ENCODE data around the gene PIP4K2A. TPM values are rescaled to one million over a fixed set of nuclear protein-coding genes. Genes with fewer than 3 reads are reported as not detected.
"Not testable (repeated sequence)": the region's sequence is repeated elsewhere in the genome, so short reads cannot be mapped to it uniquely, and the experiment has no call there.

The PIP4K2A gene
- polyA plus RNA-seq, 1 donor, result 15.3 TPM

DNA sequence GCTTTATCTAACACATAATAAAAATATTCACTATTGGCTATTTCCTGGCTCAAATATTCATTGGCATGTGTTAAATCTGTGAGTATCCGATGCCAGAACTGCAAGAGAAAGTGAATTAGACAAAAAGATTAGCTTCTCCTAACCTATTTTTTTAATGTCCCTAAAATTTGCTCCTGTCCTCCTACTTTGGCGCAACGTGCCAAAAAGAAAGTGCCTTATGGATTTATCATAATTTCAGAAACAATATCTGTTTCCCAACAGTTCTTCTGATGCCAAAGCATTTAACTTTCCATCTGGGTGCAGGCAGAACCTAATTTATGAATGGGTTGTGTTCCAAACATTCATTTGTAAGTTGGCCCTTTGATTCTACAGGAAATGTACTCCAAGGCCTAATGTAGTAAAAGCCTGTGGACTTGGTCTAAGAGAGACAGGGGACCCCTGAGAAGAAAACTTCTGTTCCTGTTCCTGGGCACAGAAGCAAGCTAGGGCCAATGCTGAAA lies 15.4 kb downstream of the PIP4K2A start:
- H3K4me3 ChIP-seq (ENCODE audit: low read length), result no peak overlapping the region
- WGBS (ENCODE audit: insufficient coverage, low lambda C conversion rate), result 82% methylated on average over 2 of the region's 3 CpGs
- no peak overlapping the region for H3K27ac ChIP-seq (ENCODE audit: low read length)
- no peaks in the 10 kb centered on the region for H3K27me3 ChIP-seq (ENCODE audit: control insufficient read depth, insufficient read depth, low read length)
- no peak for DNase-seq
- H3K4me1 ChIP-seq (ENCODE audit: control insufficient read depth, insufficient read depth, low read length), result no peaks in the 10 kb centered on the region
- H3K36me3 ChIP-seq (ENCODE audit: control insufficient read depth, insufficient read depth, low read length), result no peaks in the 10 kb centered on the region
- H3K9me3 ChIP-seq (ENCODE audit: control insufficient read depth, low read depth, low read length), result no peaks in the 10 kb centered on the region

DNA sequence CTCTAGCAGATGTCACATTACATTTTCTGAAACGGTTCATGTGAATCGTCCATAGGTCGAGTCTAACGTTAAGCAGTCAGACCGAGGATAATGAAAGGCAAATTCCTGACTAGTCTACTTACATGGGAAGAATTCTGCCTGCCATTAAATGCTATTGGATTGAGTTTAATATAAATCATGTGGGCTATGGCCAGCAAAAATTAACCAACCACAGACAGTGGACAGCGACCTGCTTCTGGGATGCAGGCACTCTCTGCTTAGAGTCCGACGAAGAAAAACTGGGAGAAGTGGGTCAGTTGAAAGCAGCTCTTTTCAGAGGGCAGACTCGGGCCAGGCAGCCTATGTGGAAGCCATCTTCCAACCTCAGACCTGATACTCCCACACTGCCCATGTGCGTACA lies 16.6 kb downstream of the PIP4K2A start:
- H3K4me1 ChIP-seq (ENCODE audit: control insufficient read depth, insufficient read depth, low read length), result no peaks in the 10 kb centered on the region

GRCh38 chr10:22697101-22697500 lies 17.3 kb downstream of the PIP4K2A start:
- Histone ChIP-seq H3K27ac (ENCODE audit: low read length) (no peak overlapping the region), H3K27me3 (ENCODE audit: control insufficient read depth, insufficient read depth, low read length) (no peaks in the 10 kb centered on the region), H3K4me3 (ENCODE audit: low read length) (no peak overlapping the region), H3K4me1 (ENCODE audit: control insufficient read depth, insufficient read depth, low read length) (no peaks in the 10 kb centered on the region), H3K9me3 (ENCODE audit: control insufficient read depth, low read depth, low read length) (no peaks in the 10 kb centered on the region), H3K36me3 (ENCODE audit: control insufficient read depth, insufficient read depth, low read length) (no peaks in the 10 kb centered on the region)
- no CpG with 5 or more reads among the region's 4 CpGs for WGBS (ENCODE audit: insufficient coverage, low lambda C conversion rate)
- DNase-seq, result no peak

More for the DNA sequence above, 16.6 kb downstream of the PIP4K2A start:
- WGBS (ENCODE audit: insufficient coverage, low lambda C conversion rate), result no CpG with 5 or more reads among the region's 10 CpGs
- H3K27ac ChIP-seq (ENCODE audit: low read length), result no peak overlapping the region
- no peaks in the 10 kb centered on the region for H3K27me3 ChIP-seq (ENCODE audit: control insufficient read depth, insufficient read depth, low read length)
- no peaks in the 10 kb centered on the region for H3K36me3 ChIP-seq (ENCODE audit: control insufficient read depth, insufficient read depth, low read length)
- H3K9me3 ChIP-seq (ENCODE audit: control insufficient read depth, low read depth, low read length), result no peaks in the 10 kb centered on the region
- no peak overlapping the region for H3K4me3 ChIP-seq (ENCODE audit: low read length)
- DNase-seq, result no peak

DNA sequence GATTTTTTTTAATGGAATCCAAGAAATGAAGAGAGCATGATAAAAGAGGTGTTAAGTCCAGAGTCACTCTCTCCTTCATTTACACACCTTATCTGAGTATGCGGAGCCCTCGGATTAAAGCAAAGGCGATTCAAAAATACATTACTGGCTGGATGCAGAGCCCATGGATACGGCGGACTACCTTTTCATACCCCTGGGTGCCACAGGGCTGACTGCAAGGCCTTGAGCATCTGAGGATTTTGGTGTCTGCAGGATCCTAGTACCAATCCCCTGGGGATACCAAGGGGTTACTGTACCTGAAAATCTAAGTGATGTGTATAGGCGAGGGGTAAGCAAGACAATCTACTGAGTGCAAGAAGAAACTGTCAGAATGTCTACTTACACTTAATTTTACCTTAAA lies 20.5 kb downstream of the PIP4K2A start:
- Histone ChIP-seq H3K27me3 (ENCODE audit: control insufficient read depth, insufficient read depth, low read length) (no peaks in the 10 kb centered on the region), H3K36me3 (ENCODE audit: control insufficient read depth, insufficient read depth, low read length) (no peaks in the 10 kb centered on the region), H3K4me3 (ENCODE audit: low read length) (no peak overlapping the region), H3K27ac (ENCODE audit: low read length) (no peak overlapping the region), H3K4me1 (ENCODE audit: control insufficient read depth, insufficient read depth, low read length) (no peaks in the 10 kb centered on the region), H3K9me3 (ENCODE audit: control insufficient read depth, low read depth, low read length) (no peaks in the 10 kb centered on the region)
- 80% methylated on average over 1 of the region's 6 CpGs for WGBS (ENCODE audit: insufficient coverage, low lambda C conversion rate)
- no peak for DNase-seq

GRCh38 chr10:22693371-22693784 lies 21.0 kb downstream of the PIP4K2A start:
- Histone ChIP-seq H3K27me3 (ENCODE audit: control insufficient read depth, insufficient read depth, low read length) (no peaks in the 10 kb centered on the region), H3K9me3 (ENCODE audit: control insufficient read depth, low read depth, low read length) (no peaks in the 10 kb centered on the region), H3K27ac (ENCODE audit: low read length) (no peak overlapping the region), H3K4me3 (ENCODE audit: low read length) (no peak overlapping the region), H3K36me3 (ENCODE audit: control insufficient read depth, insufficient read depth, low read length) (no peaks in the 10 kb centered on the region), H3K4me1 (ENCODE audit: control insufficient read depth, insufficient read depth, low read length) (no peaks in the 10 kb centered on the region)
- WGBS (ENCODE audit: insufficient coverage, low lambda C conversion rate), result 86% methylated on average over 5 of the region's 5 CpGs
- DNase-seq, result no peak

DNA sequence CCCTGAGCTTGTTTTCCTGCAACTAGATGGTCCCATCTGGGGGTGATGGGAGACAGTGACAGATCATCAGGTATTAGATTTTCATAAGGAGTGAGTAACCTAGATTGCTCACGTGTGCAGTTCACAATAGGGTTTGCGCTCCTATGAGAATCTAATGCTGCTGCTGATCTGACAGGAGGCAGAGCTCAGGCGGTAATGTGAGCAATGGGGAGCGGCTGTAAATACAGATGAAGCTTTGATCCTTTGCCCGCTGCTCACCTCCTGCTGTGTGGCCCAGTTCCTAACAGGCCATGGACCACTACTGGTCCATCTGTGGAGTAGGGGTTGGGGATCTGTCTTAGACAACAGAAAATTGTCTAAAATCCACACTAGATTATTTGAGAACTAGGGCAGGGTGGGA lies 22.3 kb downstream of the PIP4K2A start:
- no CpG with 5 or more reads among the region's 5 CpGs for WGBS (ENCODE audit: insufficient coverage, low lambda C conversion rate)
- H3K4me3 ChIP-seq (ENCODE audit: low read length); H3K4me1 ChIP-seq (ENCODE audit: control insufficient read depth, insufficient read depth, low read length): not testable (repeated sequence)

DNA sequence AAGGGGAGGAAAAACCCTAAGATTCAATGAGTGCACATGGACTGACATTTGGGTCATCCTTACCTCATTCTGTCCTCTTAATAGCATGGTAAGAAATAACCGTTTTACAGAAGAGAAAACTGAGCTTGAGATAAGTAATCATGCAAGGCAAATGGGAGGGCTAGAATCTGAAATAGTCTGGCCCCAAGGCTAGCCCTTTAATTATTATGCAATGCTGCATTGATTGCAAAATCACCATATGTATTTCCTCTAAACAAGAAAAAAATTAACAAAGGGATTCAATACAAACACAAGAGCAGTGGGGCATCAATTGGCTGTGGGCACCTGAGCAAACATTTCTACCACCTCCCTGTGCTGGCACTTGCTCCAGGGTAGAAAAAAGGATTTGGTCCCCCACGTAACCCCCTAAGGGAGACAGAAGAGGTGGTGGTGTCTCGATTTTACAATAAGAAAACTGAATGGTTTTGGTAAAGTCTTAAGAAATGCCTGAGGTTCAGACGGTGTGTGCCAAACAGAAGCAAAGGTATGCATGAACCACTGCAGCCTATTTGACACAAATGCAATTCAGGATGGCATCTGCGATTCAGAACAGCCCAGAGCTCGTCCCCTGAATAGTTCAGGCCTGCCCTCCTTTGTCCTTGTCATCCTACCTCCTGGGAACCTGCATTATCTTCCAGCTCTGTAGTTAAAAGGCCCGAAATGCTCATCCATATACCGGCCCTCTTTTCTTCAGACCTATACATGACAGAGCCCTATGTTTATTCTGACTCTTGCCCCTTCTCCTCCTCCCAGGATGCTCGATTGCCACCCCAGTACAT lies 23.6 kb downstream of the PIP4K2A start:
- DNase-seq, result no peak
- Histone ChIP-seq H3K27ac (ENCODE audit: low read length) (no peak overlapping the region), H3K4me1 (ENCODE audit: control insufficient read depth, insufficient read depth, low read length) (no peaks in the 10 kb centered on the region), H3K9me3 (ENCODE audit: control insufficient read depth, low read depth, low read length) (no peaks in the 10 kb centered on the region), H3K36me3 (ENCODE audit: control insufficient read depth, insufficient read depth, low read length) (no peaks in the 10 kb centered on the region), H3K27me3 (ENCODE audit: control insufficient read depth, insufficient read depth, low read length) (no peaks in the 10 kb centered on the region), H3K4me3 (ENCODE audit: low read length) (no peak overlapping the region)
- WGBS (ENCODE audit: insufficient coverage, low lambda C conversion rate), result 76% methylated on average over 2 of the region's 9 CpGs

More for the DNA sequence above, 22.3 kb downstream of the PIP4K2A start:
- not testable (repeated sequence) for H3K27me3 ChIP-seq (ENCODE audit: control insufficient read depth, insufficient read depth, low read length); H3K27ac ChIP-seq (ENCODE audit: low read length); DNase-seq; H3K36me3 ChIP-seq (ENCODE audit: control insufficient read depth, insufficient read depth, low read length); H3K9me3 ChIP-seq (ENCODE audit: control insufficient read depth, low read depth, low read length)

GRCh38 chr10:22690158-22690557 lies 24.2 kb downstream of the PIP4K2A start:
- H3K36me3 ChIP-seq (ENCODE audit: control insufficient read depth, insufficient read depth, low read length), result no peaks in the 10 kb centered on the region
- no peaks in the 10 kb centered on the region for H3K9me3 ChIP-seq (ENCODE audit: control insufficient read depth, low read depth, low read length)
- H3K4me1 ChIP-seq (ENCODE audit: control insufficient read depth, insufficient read depth, low read length), result no peaks in the 10 kb centered on the region
- DNase-seq, result no peak
- no peak overlapping the region for H3K27ac ChIP-seq (ENCODE audit: low read length)
- no peaks in the 10 kb centered on the region for H3K27me3 ChIP-seq (ENCODE audit: control insufficient read depth, insufficient read depth, low read length)
- no peak overlapping the region for H3K4me3 ChIP-seq (ENCODE audit: low read length)
- no CpG with 5 or more reads among the region's 2 CpGs for WGBS (ENCODE audit: insufficient coverage, low lambda C conversion rate)

DNA sequence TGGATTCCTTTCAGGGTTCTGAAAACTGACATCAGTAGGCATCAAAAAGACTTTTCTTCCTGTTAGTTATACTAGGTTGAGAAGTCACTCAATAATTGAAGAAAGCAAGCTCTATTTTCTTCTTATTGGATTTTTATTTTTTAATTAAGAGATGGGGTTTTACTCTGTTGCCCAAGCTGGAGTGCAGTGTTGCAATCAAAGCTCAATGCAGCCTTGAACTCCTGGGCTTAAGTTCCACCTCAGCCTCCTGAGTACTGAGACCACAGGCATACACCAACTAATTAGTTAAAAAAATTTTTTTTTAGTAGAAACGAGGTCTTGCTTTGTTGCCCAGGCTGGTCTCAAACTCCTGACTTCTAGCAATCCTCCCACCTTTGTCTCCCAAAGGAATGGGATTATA lies 28.0 kb downstream of the PIP4K2A start:
- H3K27me3 ChIP-seq (ENCODE audit: control insufficient read depth, insufficient read depth, low read length), result no peaks in the 10 kb centered on the region
- 43% methylated on average over 1 of the region's 1 CpG for WGBS (ENCODE audit: insufficient coverage, low lambda C conversion rate)
- peaks cover 5% of the 10 kb centered on the region for H3K4me1 ChIP-seq (ENCODE audit: control insufficient read depth, insufficient read depth, low read length)
- H3K27ac ChIP-seq (ENCODE audit: low read length), result no peak overlapping the region
- H3K9me3 ChIP-seq (ENCODE audit: control insufficient read depth, low read depth, low read length), result no peaks in the 10 kb centered on the region
- no peak for DNase-seq
- H3K36me3 ChIP-seq (ENCODE audit: control insufficient read depth, insufficient read depth, low read length), result no peaks in the 10 kb centered on the region
- no peak overlapping the region for H3K4me3 ChIP-seq (ENCODE audit: low read length)

GRCh38 chr10:22685926-22686325 lies 28.5 kb downstream of the PIP4K2A start:
- peaks cover 5% of the 10 kb centered on the region for H3K4me1 ChIP-seq (ENCODE audit: control insufficient read depth, insufficient read depth, low read length)
- no CpG with 5 or more reads among the region's 8 CpGs for WGBS (ENCODE audit: insufficient coverage, low lambda C conversion rate)
- H3K27ac ChIP-seq (ENCODE audit: low read length), result no peak overlapping the region

DNA sequence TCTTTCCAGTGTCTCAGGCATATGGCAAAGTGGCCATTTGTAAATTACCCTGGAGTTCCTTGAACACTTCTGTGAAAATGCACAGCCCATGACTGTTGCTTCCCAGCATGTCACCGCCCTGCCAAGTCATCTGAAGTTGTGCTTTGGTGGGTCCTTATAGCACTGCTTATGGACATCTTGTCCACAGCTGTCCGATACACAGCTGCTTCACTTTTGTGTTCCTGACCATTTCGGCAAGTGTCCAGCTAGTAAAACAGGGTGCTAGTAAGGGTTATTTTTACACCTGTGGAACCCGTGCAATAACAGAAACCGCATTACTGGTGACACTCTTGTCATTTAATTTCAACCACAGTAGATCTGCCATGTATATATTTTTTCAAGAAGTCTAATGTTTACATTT lies 29.7 kb downstream of the PIP4K2A start:
- DNase-seq, result no peak
- no peaks in the 10 kb centered on the region for H3K9me3 ChIP-seq (ENCODE audit: control insufficient read depth, low read depth, low read length)
- peaks cover 5% of the 10 kb centered on the region for H3K4me1 ChIP-seq (ENCODE audit: control insufficient read depth, insufficient read depth, low read length)
- 63% methylated on average over 2 of the region's 5 CpGs for WGBS (ENCODE audit: insufficient coverage, low lambda C conversion rate)
- no peak overlapping the region for H3K4me3 ChIP-seq (ENCODE audit: low read length)
- no peaks in the 10 kb centered on the region for H3K27me3 ChIP-seq (ENCODE audit: control insufficient read depth, insufficient read depth, low read length)
- H3K27ac ChIP-seq (ENCODE audit: low read length), result no peak overlapping the region
- no peaks in the 10 kb centered on the region for H3K36me3 ChIP-seq (ENCODE audit: control insufficient read depth, insufficient read depth, low read length)

More at GRCh38 chr10:22685926-22686325, 28.5 kb downstream of the PIP4K2A start:
- Histone ChIP-seq H3K4me3 (ENCODE audit: low read length) (no peak overlapping the region), H3K9me3 (ENCODE audit: control insufficient read depth, low read depth, low read length) (no peaks in the 10 kb centered on the region), H3K27me3 (ENCODE audit: control insufficient read depth, insufficient read depth, low read length) (no peaks in the 10 kb centered on the region), H3K36me3 (ENCODE audit: control insufficient read depth, insufficient read depth, low read length) (no peaks in the 10 kb centered on the region)
- DNase-seq, result no peak

All from large intestine (tissue), 3 donors.